ENCODE results near the gene R3HDM4. TPM values are rescaled to one million over a fixed set of nuclear protein-coding genes. Genes with fewer than 3 reads are reported as not detected.

Gene R3HDM4
- total and polyA plus RNA-seq, 10 of the 15 experiments (the other 5 are each of a cell fraction or from before 2014, with no cell fraction given) = 1.3 to 65.8 (median 27.7) TPM

- TF ChIP-seq PRDM15 (CRISPR knock-in tag; IDR thresholded peaks at IDR 0.05) (no peak), ZBTB4 (CRISPR knock-in tag; IDR thresholded peaks at IDR 0.05) (no peak), RAD51 (IDR thresholded peaks at IDR 0.05) (no peak), MTA2 (IDR thresholded peaks at IDR 0.05; ENCODE audit: low read depth) (no peak), PAX5 (IDR thresholded peaks at IDR 0.05; ENCODE audit: borderline replicate concordance, low read depth, low read length) (no peak), IRF5 (IDR thresholded peaks at IDR 0.05; ENCODE audit: borderline replicate concordance) (no peak), EP300 (IDR thresholded peaks at IDR 0.05; ENCODE audit: borderline replicate concordance in 1 of 2, control insufficient read depth in 1 of 2, low read depth in 2 of 2, low read length in 2 of 2) (no peak), WRNIP1 (IDR thresholded peaks at IDR 0.05; ENCODE audit: borderline replicate concordance, low read depth, low read length) (no peak), LARP7 (IDR thresholded peaks at IDR 0.05) (peak; percentile 34), NFIC (IDR thresholded peaks at IDR 0.05; ENCODE audit: low read depth, low read length) (no peak), JUNB (IDR thresholded peaks at IDR 0.05) (no peak)
- TF ChIP-seq, protein P1, sequence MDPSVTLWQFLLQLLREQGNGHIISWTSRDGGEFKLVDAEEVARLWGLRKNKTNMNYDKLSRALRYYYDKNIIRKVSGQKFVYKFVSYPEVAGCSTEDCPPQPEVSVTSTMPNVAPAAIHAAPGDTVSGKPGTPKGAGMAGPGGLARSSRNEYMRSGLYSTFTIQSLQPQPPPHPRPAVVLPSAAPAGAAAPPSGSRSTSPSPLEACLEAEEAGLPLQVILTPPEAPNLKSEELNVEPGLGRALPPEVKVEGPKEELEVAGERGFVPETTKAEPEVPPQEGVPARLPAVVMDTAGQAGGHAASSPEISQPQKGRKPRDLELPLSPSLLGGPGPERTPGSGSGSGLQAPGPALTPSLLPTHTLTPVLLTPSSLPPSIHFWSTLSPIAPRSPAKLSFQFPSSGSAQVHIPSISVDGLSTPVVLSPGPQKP (IDR thresholded peaks at IDR 0.05; ENCODE audit: low read depth, low read length) = no peak
- TF ChIP-seq, protein P2, sequence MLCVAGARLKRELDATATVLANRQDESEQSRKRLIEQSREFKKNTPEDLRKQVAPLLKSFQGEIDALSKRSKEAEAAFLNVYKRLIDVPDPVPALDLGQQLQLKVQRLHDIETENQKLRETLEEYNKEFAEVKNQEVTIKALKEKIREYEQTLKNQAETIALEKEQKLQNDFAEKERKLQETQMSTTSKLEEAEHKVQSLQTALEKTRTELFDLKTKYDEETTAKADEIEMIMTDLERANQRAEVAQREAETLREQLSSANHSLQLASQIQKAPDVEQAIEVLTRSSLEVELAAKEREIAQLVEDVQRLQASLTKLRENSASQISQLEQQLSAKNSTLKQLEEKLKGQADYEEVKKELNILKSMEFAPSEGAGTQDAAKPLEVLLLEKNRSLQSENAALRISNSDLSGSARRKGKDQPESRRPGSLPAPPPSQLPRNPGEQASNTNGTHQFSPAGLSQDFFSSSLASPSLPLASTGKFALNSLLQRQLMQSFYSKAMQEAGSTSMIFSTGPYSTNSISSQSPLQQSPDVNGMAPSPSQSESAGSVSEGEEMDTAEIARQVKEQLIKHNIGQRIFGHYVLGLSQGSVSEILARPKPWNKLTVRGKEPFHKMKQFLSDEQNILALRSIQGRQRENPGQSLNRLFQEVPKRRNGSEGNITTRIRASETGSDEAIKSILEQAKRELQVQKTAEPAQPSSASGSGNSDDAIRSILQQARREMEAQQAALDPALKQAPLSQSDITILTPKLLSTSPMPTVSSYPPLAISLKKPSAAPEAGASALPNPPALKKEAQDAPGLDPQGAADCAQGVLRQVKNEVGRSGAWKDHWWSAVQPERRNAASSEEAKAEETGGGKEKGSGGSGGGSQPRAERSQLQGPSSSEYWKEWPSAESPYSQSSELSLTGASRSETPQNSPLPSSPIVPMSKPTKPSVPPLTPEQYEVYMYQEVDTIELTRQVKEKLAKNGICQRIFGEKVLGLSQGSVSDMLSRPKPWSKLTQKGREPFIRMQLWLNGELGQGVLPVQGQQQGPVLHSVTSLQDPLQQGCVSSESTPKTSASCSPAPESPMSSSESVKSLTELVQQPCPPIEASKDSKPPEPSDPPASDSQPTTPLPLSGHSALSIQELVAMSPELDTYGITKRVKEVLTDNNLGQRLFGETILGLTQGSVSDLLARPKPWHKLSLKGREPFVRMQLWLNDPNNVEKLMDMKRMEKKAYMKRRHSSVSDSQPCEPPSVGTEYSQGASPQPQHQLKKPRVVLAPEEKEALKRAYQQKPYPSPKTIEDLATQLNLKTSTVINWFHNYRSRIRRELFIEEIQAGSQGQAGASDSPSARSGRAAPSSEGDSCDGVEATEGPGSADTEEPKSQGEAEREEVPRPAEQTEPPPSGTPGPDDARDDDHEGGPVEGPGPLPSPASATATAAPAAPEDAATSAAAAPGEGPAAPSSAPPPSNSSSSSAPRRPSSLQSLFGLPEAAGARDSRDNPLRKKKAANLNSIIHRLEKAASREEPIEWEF (IDR thresholded peaks at IDR 0.05; ENCODE audit: insufficient replicate concordance, low read depth, low read length) = no peak
These were observed 19.9 kb downstream of the R3HDM4 start, which contains the start of the genes MED16 and RNU6-9 (continued) for GRCh38 chr19:892894-893689.

Data from GM12878 (cell line).